H1 (cell line): Measurements from ENCODE around the gene RABGGTA. TPM values are rescaled to one million over a fixed set of nuclear protein-coding genes. Genes with fewer than 3 reads are reported as not detected.

Experiments
- CTCF ChIA-PET: fragments of 300-600 bp; sonication (Branson Sonifier 250); formaldehyde crosslinking; loops from one replicate; lab custom pipeline; 2021; ENCODE audit not compliant: partially characterized antibody; lab: Charles Lee
- POLR2A ChIA-PET: fragments of 300-600 bp; sonication (Branson Sonifier 250); formaldehyde crosslinking; loops from one replicate; lab custom pipeline; 2021; ENCODE audit warnings: inconsistent platforms; ENCODE audit not compliant: partially characterized antibody; lab: Charles Lee
- DNase-seq, 2 experiments: peaks; one replicate each; pipeline versions ENCODE4 v3.0.0 to v3.0.0-alpha.2; 2010 to 2022; ENCODE audit warnings: low spot score in 2 of 2, low read depth in 1 of 2, mixed read lengths in 1 of 2
- FAIRE-seq: peaks from 2 replicates; lab custom pipeline; 2011; peaks lifted over from hg19 to GRCh38; lab: Jason Lieb, UNC
- H2AFZ ChIP-seq: 2 replicates; pipeline ENCODE4 v1.8.1; 2012; ENCODE audit warnings: low read length, inconsistent platforms
- H2AK5ac ChIP-seq: 2 replicates; pipeline ENCODE4 v1.6.1; 2013; ENCODE audit warnings: low read depth, low read length
- H2BK120ac ChIP-seq: replicated peaks from 2 replicates; pipeline ENCODE3; 2013; ENCODE audit warnings: low read depth, low read length, inconsistent platforms
- H2BK12ac ChIP-seq: 2 replicates; pipeline ENCODE4 v1.6.1; 2013; ENCODE audit warnings: low read depth, low read length
- H2BK15ac ChIP-seq: 2 replicates; pipeline ENCODE4 v1.6.1; 2013; ENCODE audit warnings: low read length
- H2BK20ac ChIP-seq: 2 replicates; pipeline ENCODE4 v1.6.1; 2013; ENCODE audit warnings: low read length
- H2BK5ac ChIP-seq: 2 replicates; pipeline ENCODE4 v1.6.1; 2013; ENCODE audit warnings: low read depth, low read length
- H3K14ac ChIP-seq: 2 replicates; pipeline ENCODE4 v1.6.1; 2013; ENCODE audit warnings: inconsistent platforms; ENCODE audit not compliant: insufficient read length
- H3K18ac ChIP-seq: 2 replicates; pipeline ENCODE4 v1.6.1; 2013; ENCODE audit warnings: low read length; ENCODE audit errors: extremely low read depth
- H3K23ac ChIP-seq: 2 replicates; pipeline ENCODE4 v1.6.1; 2013; ENCODE audit warnings: inconsistent platforms; ENCODE audit not compliant: insufficient read length
- H3K23me2 ChIP-seq: 2 replicates; pipeline ENCODE4 v1.6.1; 2013; ENCODE audit warnings: low read depth, low read length
- H3K27ac ChIP-seq: 2 replicates; pipeline ENCODE4 v1.6.1; 2011; ENCODE audit warnings: low read depth, low read length, inconsistent platforms
- H3K27me3 ChIP-seq, 4 experiments: replicated peaks in 1 of 4; 1 replicate in 1 of 4; 2 replicates in 3 of 4; pipeline versions ENCODE4 v1.6.1 to v1.8.1; 2011 to 2013; ENCODE audit warnings: low read length in 3 of 4, mild to moderate bottlenecking in 3 of 4, inconsistent platforms in 2 of 4, mixed read lengths in 2 of 4, moderate library complexity in 1 of 4; ENCODE audit not compliant: control insufficient read depth in 3 of 4, insufficient read depth in 3 of 4; ENCODE audit errors: extremely low read depth in 1 of 4
- H3K36me3 ChIP-seq, 4 experiments: 2 replicates each; pipeline versions ENCODE4 v1.6.1 to v1.8.1; 2011 to 2013; ENCODE audit warnings: mild to moderate bottlenecking in 4 of 4, low read length in 3 of 4, moderate library complexity in 2 of 4, control low read depth in 1 of 4, inconsistent platforms in 1 of 4; ENCODE audit not compliant: insufficient read depth in 4 of 4, control insufficient read depth in 2 of 4
- H3K4ac ChIP-seq: replicated peaks from 2 replicates; pipeline ENCODE3; 2013; ENCODE audit warnings: low read length, low read depth, mixed read lengths, inconsistent platforms; ENCODE audit not compliant: insufficient read length
- H3K4me1 ChIP-seq, 4 experiments: replicated peaks in 1 of 4; 1 replicate in 1 of 4; 2 replicates in 3 of 4; pipeline versions ENCODE4 v1.6.1 to v1.8.1; 2011 to 2013; ENCODE audit warnings: low read length in 3 of 4, inconsistent platforms in 2 of 4, mixed read lengths in 1 of 4; ENCODE audit not compliant: insufficient read depth in 4 of 4, control insufficient read depth in 3 of 4
- H3K4me2 ChIP-seq, 2 experiments: 2 replicates each; pipeline versions ENCODE4 v1.6.1 to v1.8.1; 2011 to 2013; ENCODE audit warnings: low read depth in 2 of 2, low read length in 2 of 2, control low read depth in 1 of 2, inconsistent platforms in 1 of 2, mild to moderate bottlenecking in 1 of 2; ENCODE audit not compliant: insufficient read depth in 1 of 2
- H3K4me3 ChIP-seq, 4 experiments: fragments of 200-600, 300-600 bp in 1 of 4; sonication (generic), shearing (Covaris generic), sonication (Bioruptor Twin) in 1 of 4; 2 replicates each; pipeline versions ENCODE4 v1.5.1 to v1.8.1; 2011 to 2016; ENCODE audit warnings: low read length in 4 of 4, low read depth in 3 of 4, control low read depth in 2 of 4, inconsistent platforms in 2 of 4, mild to moderate bottlenecking in 2 of 4, mixed read lengths in 1 of 4, moderate library complexity in 1 of 4; ENCODE audit not compliant: insufficient read depth in 2 of 4; ENCODE audit errors: extremely low read depth in 1 of 4
- H3K56ac ChIP-seq: replicated peaks from 2 replicates; pipeline ENCODE3; 2013; ENCODE audit warnings: low read depth, mild to moderate bottlenecking, mixed read lengths, low read length, inconsistent platforms; ENCODE audit not compliant: insufficient read length
- H3K79me1 ChIP-seq: 2 replicates; pipeline ENCODE4 v1.6.1; 2013; ENCODE audit warnings: low read depth, low read length, control low read depth
- H3K79me2 ChIP-seq, 2 experiments: 2 replicates each; pipeline versions ENCODE4 v1.6.1 to v1.8.1; 2012 to 2013; ENCODE audit warnings: low read length in 2 of 2, mild to moderate bottlenecking in 2 of 2, inconsistent platforms in 1 of 2; ENCODE audit not compliant: insufficient read depth in 2 of 2, control insufficient read depth in 1 of 2
- H3K9ac ChIP-seq, 4 experiments: replicated peaks in 1 of 4; 1 replicate in 1 of 4; 2 replicates in 3 of 4; pipeline versions ENCODE4 v1.6.1 to v1.8.1; 2011 to 2013; ENCODE audit warnings: low read depth in 3 of 4, low read length in 3 of 4, control low read depth in 2 of 4, mild to moderate bottlenecking in 2 of 4, moderate library complexity in 2 of 4, inconsistent platforms in 1 of 4; ENCODE audit errors: extremely low read depth in 1 of 4
- H3K9me3 ChIP-seq, 2 experiments: 2 replicates each; pipeline versions ENCODE4 v1.6.1 to v1.8.1; 2012 to 2013; ENCODE audit warnings: mild to moderate bottlenecking in 2 of 2, moderate library complexity in 2 of 2, control low read depth in 1 of 2, inconsistent platforms in 1 of 2, low read depth in 1 of 2, low read length in 1 of 2, mixed read lengths in 1 of 2; ENCODE audit not compliant: insufficient read depth in 2 of 2
- H4K20me1 ChIP-seq, 2 experiments: replicated peaks in 1 of 2; 2 replicates each; pipeline versions ENCODE3 to v1.8.1; 2011 to 2013; ENCODE audit warnings: inconsistent platforms in 2 of 2, low read length in 2 of 2, mild to moderate bottlenecking in 1 of 2; ENCODE audit not compliant: insufficient read depth in 2 of 2, control insufficient read depth in 1 of 2
- H4K5ac ChIP-seq: 2 replicates; pipeline ENCODE4 v1.6.1; 2013; ENCODE audit warnings: low read length, low read depth, mixed read lengths, inconsistent platforms; ENCODE audit not compliant: insufficient read length
- H4K8ac ChIP-seq: 2 replicates; pipeline ENCODE4 v1.8.0; 2013; ENCODE audit warnings: mild to moderate bottlenecking, moderate library complexity, low read length, inconsistent platforms; ENCODE audit not compliant: insufficient read depth; ENCODE audit errors: extremely low read depth
- H4K91ac ChIP-seq: replicated peaks from 2 replicates; pipeline ENCODE3; 2013; ENCODE audit warnings: low read length, mixed read lengths, inconsistent platforms; ENCODE audit not compliant: insufficient read length
- CHD1 ChIP-seq: IDR thresholded peaks from 2 replicates; pipeline ENCODE4 v1.6.1; 2012; ENCODE audit warnings: low read depth, low read length, improper control_type of control experiment
- GTF2F1 ChIP-seq: IDR thresholded peaks from 2 replicates; pipeline ENCODE4 v1.6.1; 2012; ENCODE audit warnings: low read depth, low read length, improper control_type of control experiment, borderline replicate concordance
- JUN ChIP-seq: IDR thresholded peaks from 2 replicates; pipeline ENCODE4 v1.6.1; 2011; ENCODE audit warnings: low read depth, mild to moderate bottlenecking, improper control_type of control experiment, low read length
- KDM1A ChIP-seq: fragments of 200-600, 300-600 bp; sonication (generic); IDR thresholded peaks from 2 replicates; pipeline ENCODE4 v1.7.1; 2016; ENCODE audit warnings: mild to moderate bottlenecking, low read length, borderline replicate concordance
- NANOG ChIP-seq: IDR thresholded peaks from 2 replicates; pipeline ENCODE4 v1.6.1; 2011; ENCODE audit warnings: low read length, low read depth, mild to moderate bottlenecking, inconsistent platforms; ENCODE audit not compliant: insufficient read depth, poor library complexity, severe bottlenecking
- NRF1 ChIP-seq: IDR thresholded peaks from 2 replicates; pipeline ENCODE4 v1.6.1; 2011; ENCODE audit warnings: mild to moderate bottlenecking, low read depth, low read length, improper control_type of control experiment
- PHF8 ChIP-seq: fragments of 200-600 bp; sonication (generic); conservative IDR thresholded peaks from 2 replicates; pipeline ENCODE4 v1.7.1; 2012; ENCODE audit warnings: low read depth, mild to moderate bottlenecking, inconsistent platforms, low read length, moderate library complexity
- RBBP5 ChIP-seq: IDR thresholded peaks from 2 replicates; pipeline ENCODE4 v1.7.1; 2012; ENCODE audit warnings: low read depth, mild to moderate bottlenecking, inconsistent platforms, low read length, moderate library complexity, borderline replicate concordance
- RNF2 ChIP-seq: fragments of 200-900, 300-1000 bp; sonication (generic); IDR thresholded peaks from 2 replicates; pipeline ENCODE4 v1.7.1; 2016; ENCODE audit warnings: borderline replicate concordance, low read depth, mild to moderate bottlenecking, antibody characterized with exemption, low read length; ENCODE audit not compliant: poor library complexity, severe bottlenecking; ENCODE audit errors: missing control alignments
- TBP ChIP-seq: IDR thresholded peaks from 2 replicates; pipeline ENCODE4 v1.6.1; 2011; ENCODE audit warnings: low read depth, low read length, improper control_type of control experiment
- TEAD4 ChIP-seq: IDR thresholded peaks from 2 replicates; pipeline ENCODE4 v1.6.1; 2012; ENCODE audit warnings: low read depth, low read length, inconsistent platforms, mixed read lengths
- USF2 ChIP-seq: IDR thresholded peaks from 2 replicates; pipeline ENCODE4 v1.6.1; 2011; ENCODE audit warnings: low read length, improper control_type of control experiment
- WGBS, 2 experiments: shearing (Covaris generic) in 1 of 2; methylation state at CpG; one replicate each; pipeline versions ENCODE4 v1.1.6 to v1.1.7; 2013 to 2015; ENCODE audit warnings: low lambda C conversion rate in 2 of 2, mixed read lengths in 2 of 2, inconsistent platforms in 1 of 2, low coverage in 1 of 2, missing lambda C conversion rate in 1 of 2; ENCODE audit not compliant: insufficient replicate concordance in 2 of 2, insufficient coverage in 1 of 2, insufficient read length in 1 of 2; ENCODE audit errors: extremely low coverage in 1 of 2, missing lambda C conversion rate in 1 of 2; 5-methylcytosine and 5-hydroxymethylcytosine counted together
- polyA plus RNA-seq, 7 experiments: library from polyadenylated mRNA; depleted of rRNA in 3 of 7; stranded (reverse) in 5 of 7; unstranded in 2 of 7; fragments of >200 nt in 5 of 7; fragments of 200-250 nt in 2 of 7; gene quantifications; 1 replicate in 5 of 7; 2 replicates in 1 of 7; 4 replicates in 1 of 7; pipeline versions ENCODE4 v1.2.1 to v1.2.3, GENCODE V29; 2011 to 2013; ENCODE audit warnings: missing spikeins in 2 of 7, mixed read lengths in 2 of 7
- total RNA-seq: library from RNA; stranded (reverse); fragmentation: NEBNext Ultra II Directional; extraction: Animal tissue kit (Norgen Biotek cat#: 25700); gene quantifications from 2 replicates; pipeline ENCODE4 v1.2.1, GENCODE V29; 2021

The RABGGTA gene
- total and polyA plus RNA-seq, 2 of the 8 experiments (the other 6 are each of a cell fraction or from before 2014, with no cell fraction given): 16.0 to 49.8 TPM

GRCh38 chr14:24304019-24304387 is 32.6 kb upstream of the RABGGTA start:
- CTCF ChIA-PET: interaction anchor here (1.0 to 15.8 kb wide), 4 partner anchors 8 to 41 kb away, joined by 3 to 173 read pairs (median 5); partner anchors contain the start of gene ADCY4
- peaks cover 4 to 13% of the 10 kb centered on the region in 2 experiments; a peak in 2 of 4 replicates for H3K79me2 ChIP-seq
- POLR2A ChIA-PET: interaction anchor here (1.1 to 1.5 kb wide), 2 partner anchors 10 to 57 kb away, joined by 3 to 5 read pairs; no protein-coding TSS in a partner anchor
- DNase-seq: no peak
- no peak overlapping the region for H3K9ac ChIP-seq
- H4K20me1 ChIP-seq: peaks cover 0 to 4% of the 10 kb centered on the region in 2 experiments
- no peak overlapping the region for H2BK15ac ChIP-seq
- H2BK20ac ChIP-seq: no peak overlapping the region
- no peak overlapping the region for H2AFZ ChIP-seq
- H3K14ac ChIP-seq: no peak overlapping the region
- H3K4me1 ChIP-seq: peaks cover 0 to 4% (median 1%) of the 10 kb centered on the region in 4 experiments; a peak in 4 of 7 replicates
- no peak overlapping the region for H4K91ac ChIP-seq
- WGBS, 2 experiments: 95% methylated on average over 11 of the region's 11 CpGs; no CpG with 5 or more reads in 1 of the 2 experiments
- peaks cover 5% of the 10 kb centered on the region; the same call in 1 of the 2 replicates for H3K79me1 ChIP-seq
- H4K5ac ChIP-seq: no peak overlapping the region
- H3K23me2 ChIP-seq: peaks cover 6% of the 10 kb centered on the region
- no peak for FAIRE-seq
- H2BK5ac ChIP-seq: no peak overlapping the region
- peaks cover 29 to 42% (median 38%) of the 10 kb centered on the region in 4 experiments for H3K36me3 ChIP-seq
- no peak overlapping the region for H2AK5ac ChIP-seq
- H3K4ac ChIP-seq: no peak overlapping the region
- no peak overlapping the region for H4K8ac ChIP-seq
- H3K56ac ChIP-seq: no peak overlapping the region
- H3K27me3 ChIP-seq: no peaks in the 10 kb centered on the region
- H3K27ac ChIP-seq: no peak overlapping the region
- H3K4me2 ChIP-seq: no peak overlapping the region
- H3K18ac ChIP-seq: no peak overlapping the region
- no peak overlapping the region for H3K23ac ChIP-seq
- no peaks in the 10 kb centered on the region; a peak in 1 of 4 replicates for H3K9me3 ChIP-seq
- H2BK120ac ChIP-seq: no peak overlapping the region
- no peak overlapping the region for H3K4me3 ChIP-seq
- H2BK12ac ChIP-seq: no peak overlapping the region
- TF ChIP-seq GTF2F1: no peak
- no peak for TF ChIP-seq NANOG
- no peak for TF ChIP-seq JUN
- TF ChIP-seq CHD1: no peak
- no peak for TF ChIP-seq NRF1
- TF ChIP-seq RNF2: no peak
- no peak for TF ChIP-seq TEAD4
- no peak for TF ChIP-seq TBP
- TF ChIP-seq USF2: no peak
- TF ChIP-seq RBBP5: no peak
- TF ChIP-seq KDM1A: no peak
- no peak for TF ChIP-seq PHF8
